HL-60 (cell line): Measurements from ENCODE around the gene TANC1.
"Not testable (repeated sequence)": the region's sequence is repeated elsewhere in the genome, so short reads cannot be mapped to it uniquely, and the experiment has no call there.

Source experiments
- DNase-seq, 2 experiments: peaks; one replicate each; pipeline ENCODE4 v3.0.0-alpha.2; 2010 to 2020; ENCODE audit warnings: low read depth in 1 of 2, low spot score in 1 of 2
- H3K27ac ChIP-seq: fragments of 250-450 bp; sonication (Bioruptor Pico); replicated peaks from 2 replicates; pipeline ENCODE4 v1.5.1; 2020; ENCODE audit warnings: mild to moderate bottlenecking, moderate library complexity
- H3K27me3 ChIP-seq: fragments of 250-450 bp; sonication (Bioruptor Pico); 2 replicates; pipeline ENCODE4 v1.5.1; 2021; ENCODE audit warnings: mild to moderate bottlenecking, moderate library complexity; ENCODE audit not compliant: insufficient read depth, poor library complexity, severe bottlenecking
- H3K4me3 ChIP-seq: replicated peaks from 2 replicates; pipeline ENCODE4 v1.5.1; 2011; ENCODE audit warnings: mild to moderate bottlenecking, control low read depth, low read length; ENCODE audit not compliant: insufficient read depth
- GABPA ChIP-seq: IDR thresholded peaks from 2 replicates; pipeline ENCODE4 v1.6.1; 2012; ENCODE audit warnings: low read depth
- POLR2AphosphoS5 ChIP-seq: IDR thresholded peaks from 2 replicates; pipeline ENCODE4 v1.6.1; 2012; ENCODE audit warnings: low read depth
- SPI1 ChIP-seq: IDR thresholded peaks from 2 replicates; pipeline ENCODE4 v1.6.1; 2012; ENCODE audit warnings: low read depth, mild to moderate bottlenecking, borderline replicate concordance
- TF ChIP-seq, protein P1 (sequence below): IDR thresholded peaks from 2 replicates; pipeline ENCODE4 v1.6.1; 2012; ENCODE audit warnings: low read depth; ENCODE audit not compliant: insufficient replicate concordance
- TF ChIP-seq, protein P2 (sequence below): IDR thresholded peaks from one replicate; pipeline ENCODE4 v1.5.1; 2011; ENCODE audit warnings: low read length, control low read depth, inconsistent platforms; ENCODE audit not compliant: insufficient read depth

The TANC1 gene

GRCh38 chr2:159093497-159093896 is 125.1 kb downstream of the TANC1 start:
- no peaks in the 10 kb centered on the region for H3K27me3 ChIP-seq
- DNase-seq: no peak
- H3K4me3 ChIP-seq: no peak overlapping the region
- no peak overlapping the region for H3K27ac ChIP-seq
- TF ChIP-seq, protein P1, sequence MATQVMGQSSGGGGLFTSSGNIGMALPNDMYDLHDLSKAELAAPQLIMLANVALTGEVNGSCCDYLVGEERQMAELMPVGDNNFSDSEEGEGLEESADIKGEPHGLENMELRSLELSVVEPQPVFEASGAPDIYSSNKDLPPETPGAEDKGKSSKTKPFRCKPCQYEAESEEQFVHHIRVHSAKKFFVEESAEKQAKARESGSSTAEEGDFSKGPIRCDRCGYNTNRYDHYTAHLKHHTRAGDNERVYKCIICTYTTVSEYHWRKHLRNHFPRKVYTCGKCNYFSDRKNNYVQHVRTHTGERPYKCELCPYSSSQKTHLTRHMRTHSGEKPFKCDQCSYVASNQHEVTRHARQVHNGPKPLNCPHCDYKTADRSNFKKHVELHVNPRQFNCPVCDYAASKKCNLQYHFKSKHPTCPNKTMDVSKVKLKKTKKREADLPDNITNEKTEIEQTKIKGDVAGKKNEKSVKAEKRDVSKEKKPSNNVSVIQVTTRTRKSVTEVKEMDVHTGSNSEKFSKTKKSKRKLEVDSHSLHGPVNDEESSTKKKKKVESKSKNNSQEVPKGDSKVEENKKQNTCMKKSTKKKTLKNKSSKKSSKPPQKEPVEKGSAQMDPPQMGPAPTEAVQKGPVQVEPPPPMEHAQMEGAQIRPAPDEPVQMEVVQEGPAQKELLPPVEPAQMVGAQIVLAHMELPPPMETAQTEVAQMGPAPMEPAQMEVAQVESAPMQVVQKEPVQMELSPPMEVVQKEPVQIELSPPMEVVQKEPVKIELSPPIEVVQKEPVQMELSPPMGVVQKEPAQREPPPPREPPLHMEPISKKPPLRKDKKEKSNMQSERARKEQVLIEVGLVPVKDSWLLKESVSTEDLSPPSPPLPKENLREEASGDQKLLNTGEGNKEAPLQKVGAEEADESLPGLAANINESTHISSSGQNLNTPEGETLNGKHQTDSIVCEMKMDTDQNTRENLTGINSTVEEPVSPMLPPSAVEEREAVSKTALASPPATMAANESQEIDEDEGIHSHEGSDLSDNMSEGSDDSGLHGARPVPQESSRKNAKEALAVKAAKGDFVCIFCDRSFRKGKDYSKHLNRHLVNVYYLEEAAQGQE: no peak

GRCh38 chr2:159094173-159094737 is 125.8 kb downstream of the TANC1 start:
- TF ChIP-seq, protein P2, sequence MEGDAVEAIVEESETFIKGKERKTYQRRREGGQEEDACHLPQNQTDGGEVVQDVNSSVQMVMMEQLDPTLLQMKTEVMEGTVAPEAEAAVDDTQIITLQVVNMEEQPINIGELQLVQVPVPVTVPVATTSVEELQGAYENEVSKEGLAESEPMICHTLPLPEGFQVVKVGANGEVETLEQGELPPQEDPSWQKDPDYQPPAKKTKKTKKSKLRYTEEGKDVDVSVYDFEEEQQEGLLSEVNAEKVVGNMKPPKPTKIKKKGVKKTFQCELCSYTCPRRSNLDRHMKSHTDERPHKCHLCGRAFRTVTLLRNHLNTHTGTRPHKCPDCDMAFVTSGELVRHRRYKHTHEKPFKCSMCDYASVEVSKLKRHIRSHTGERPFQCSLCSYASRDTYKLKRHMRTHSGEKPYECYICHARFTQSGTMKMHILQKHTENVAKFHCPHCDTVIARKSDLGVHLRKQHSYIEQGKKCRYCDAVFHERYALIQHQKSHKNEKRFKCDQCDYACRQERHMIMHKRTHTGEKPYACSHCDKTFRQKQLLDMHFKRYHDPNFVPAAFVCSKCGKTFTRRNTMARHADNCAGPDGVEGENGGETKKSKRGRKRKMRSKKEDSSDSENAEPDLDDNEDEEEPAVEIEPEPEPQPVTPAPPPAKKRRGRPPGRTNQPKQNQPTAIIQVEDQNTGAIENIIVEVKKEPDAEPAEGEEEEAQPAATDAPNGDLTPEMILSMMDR: no peak
- TF ChIP-seq, protein P1: no peak
- no peak for TF ChIP-seq GABPA
- no peak for TF ChIP-seq POLR2AphosphoS5
- no peak for TF ChIP-seq SPI1
- H3K27ac ChIP-seq: no peak overlapping the region
- DNase-seq: no peak
- no peaks in the 10 kb centered on the region for H3K27me3 ChIP-seq
- no peak overlapping the region for H3K4me3 ChIP-seq

DNA sequence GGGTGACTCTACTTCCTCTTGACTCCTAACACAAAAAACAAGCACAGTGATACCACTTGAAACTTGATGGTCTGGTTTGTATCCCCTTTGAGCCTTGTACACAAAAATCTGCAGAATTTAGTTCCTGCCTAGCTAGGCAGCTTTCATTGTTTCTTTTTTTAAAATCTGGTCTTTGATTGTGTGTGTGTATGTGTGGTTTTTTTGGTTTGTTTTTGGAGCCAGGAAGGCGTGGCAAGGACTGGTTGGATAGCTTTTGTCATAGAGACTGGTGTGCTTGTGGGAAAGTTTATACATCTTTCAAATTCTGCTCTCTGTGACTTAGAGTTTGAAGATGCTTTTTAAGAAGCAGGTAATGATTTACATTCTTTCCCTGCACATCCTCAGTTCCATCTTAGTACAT is 127.4 kb downstream of the TANC1 start:
- Histone ChIP-seq H3K27me3 (no peaks in the 10 kb centered on the region), H3K27ac (no peak overlapping the region), H3K4me3 (no peak overlapping the region)
- no peak for DNase-seq
- TF ChIP-seq POLR2AphosphoS5: no peak
- TF ChIP-seq GABPA: no peak
- TF ChIP-seq, protein P1: no peak
- TF ChIP-seq, protein P2: no peak
- TF ChIP-seq SPI1: no peak

- not testable (repeated sequence) for DNase-seq, H3K4me3 ChIP-seq, H3K27ac ChIP-seq, H3K27me3 ChIP-seq
Observed at GRCh38 chr2:159096302-159096855, 127.9 kb downstream of the TANC1 start.
